ENCODE measurements around the gene SOX10.

DNA sequence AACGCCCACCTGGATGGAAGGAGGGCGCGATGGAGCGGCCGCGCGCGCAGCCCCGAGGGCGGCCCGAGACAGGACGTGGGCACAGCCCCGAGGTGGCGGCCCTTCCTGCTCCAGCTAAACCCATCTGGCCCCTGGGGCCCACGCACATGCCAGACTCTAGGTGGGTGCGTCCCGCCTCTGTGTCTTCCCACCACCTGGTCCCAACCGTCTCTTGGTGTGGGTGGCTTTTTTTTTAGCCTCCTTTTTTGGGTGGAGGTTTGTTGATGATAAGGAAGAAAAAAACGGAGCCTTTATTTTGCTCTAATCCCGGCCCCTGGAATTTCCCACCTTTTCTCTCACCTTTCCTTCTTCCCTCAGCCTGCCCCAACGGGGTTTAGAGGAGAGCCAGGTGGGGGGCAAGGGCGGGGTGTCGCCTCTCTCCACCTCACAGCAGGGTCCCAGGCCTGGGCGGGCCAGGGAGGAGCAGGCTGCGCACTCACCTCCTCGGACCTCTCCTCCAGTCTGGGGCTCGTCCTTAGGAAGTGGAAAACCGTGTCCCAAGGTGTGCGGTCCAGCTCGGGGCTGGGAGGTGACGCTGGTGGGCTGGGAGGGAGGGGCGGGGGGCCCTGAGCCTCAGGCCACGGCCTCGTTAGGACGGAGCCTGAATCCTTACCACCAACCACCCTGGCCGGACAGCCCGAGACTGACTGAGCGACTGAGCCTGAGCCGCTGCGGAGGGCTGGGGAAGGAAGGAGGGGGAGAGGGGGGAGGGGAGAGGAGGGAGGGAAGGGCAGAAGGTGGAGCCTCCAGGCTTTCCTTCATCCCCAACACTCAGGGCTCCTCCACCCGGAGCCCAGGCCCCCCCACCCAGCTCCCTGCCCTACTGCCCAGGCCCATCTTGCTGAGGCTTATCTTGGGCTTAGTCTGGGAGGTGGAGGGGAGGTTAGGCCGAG, at the start of gene SOX10:
- TF ChIP-seq, protein P1, sequence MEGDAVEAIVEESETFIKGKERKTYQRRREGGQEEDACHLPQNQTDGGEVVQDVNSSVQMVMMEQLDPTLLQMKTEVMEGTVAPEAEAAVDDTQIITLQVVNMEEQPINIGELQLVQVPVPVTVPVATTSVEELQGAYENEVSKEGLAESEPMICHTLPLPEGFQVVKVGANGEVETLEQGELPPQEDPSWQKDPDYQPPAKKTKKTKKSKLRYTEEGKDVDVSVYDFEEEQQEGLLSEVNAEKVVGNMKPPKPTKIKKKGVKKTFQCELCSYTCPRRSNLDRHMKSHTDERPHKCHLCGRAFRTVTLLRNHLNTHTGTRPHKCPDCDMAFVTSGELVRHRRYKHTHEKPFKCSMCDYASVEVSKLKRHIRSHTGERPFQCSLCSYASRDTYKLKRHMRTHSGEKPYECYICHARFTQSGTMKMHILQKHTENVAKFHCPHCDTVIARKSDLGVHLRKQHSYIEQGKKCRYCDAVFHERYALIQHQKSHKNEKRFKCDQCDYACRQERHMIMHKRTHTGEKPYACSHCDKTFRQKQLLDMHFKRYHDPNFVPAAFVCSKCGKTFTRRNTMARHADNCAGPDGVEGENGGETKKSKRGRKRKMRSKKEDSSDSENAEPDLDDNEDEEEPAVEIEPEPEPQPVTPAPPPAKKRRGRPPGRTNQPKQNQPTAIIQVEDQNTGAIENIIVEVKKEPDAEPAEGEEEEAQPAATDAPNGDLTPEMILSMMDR (IDR thresholded peaks at IDR 0.05; ENCODE audit: low read depth, low read length): no peak
- TF ChIP-seq EZH2phosphoT487 (IDR thresholded peaks at IDR 0.05; ENCODE audit: low read depth): no peak
